Activated CD4-positive, alpha-beta T cell treated with anti-CD3 and anti-CD28 coated beads, Interleukin-2, amount 10 ng/mL, durations not matched to agents 24 days and 14 days (primary cell): ENCODE results near the gene SMIM14. TPM values are rescaled to one million over a fixed set of nuclear protein-coding genes. Genes with fewer than 3 reads are reported as not detected.
"Not testable (repeated sequence)": the region's sequence is repeated elsewhere in the genome, so short reads cannot be mapped to it uniquely, and the experiment has no call there.

ENCODE experiments used
- DNase-seq: peaks from one replicate; pipeline ENCODE4 v3.0.0; 2022
- H3K27ac Mint-ChIP-seq: one replicate; pipeline ENCODE4 v1.8.0; 2022; ENCODE audit warnings: mild to moderate bottlenecking, mixed read lengths
- H3K27me3 Mint-ChIP-seq: one replicate; pipeline ENCODE4 v1.8.0; 2022; ENCODE audit warnings: mixed read lengths
- H3K36me3 Mint-ChIP-seq: one replicate; pipeline ENCODE4 v1.8.0; 2022; ENCODE audit warnings: low read depth, mild to moderate bottlenecking, mixed read lengths
- H3K4me1 Mint-ChIP-seq: one replicate; pipeline ENCODE4 v1.8.0; 2021; ENCODE audit warnings: mixed read lengths
- H3K4me3 Mint-ChIP-seq: one replicate; pipeline ENCODE4 v1.8.0; 2022; ENCODE audit warnings: mild to moderate bottlenecking, moderate library complexity, mixed read lengths
- H3K9me3 Mint-ChIP-seq: one replicate; pipeline ENCODE4 v1.8.0; 2021; ENCODE audit warnings: mixed read lengths
- intact Hi-C: fragments of 100-400 bp; cut with micrococcal nuclease; formaldehyde crosslinking; loops from one replicate; pipeline ENCODE4 v1.15.1; 2023
- total RNA-seq: library from RNA; stranded (reverse); gene quantifications from 2 replicates; pipeline ENCODE4 v1.2.3, GENCODE V29; 2022

SMIM14 gene
- total RNA-seq, 1 donor from 2014 or later, result 1.0 TPM

DNA sequence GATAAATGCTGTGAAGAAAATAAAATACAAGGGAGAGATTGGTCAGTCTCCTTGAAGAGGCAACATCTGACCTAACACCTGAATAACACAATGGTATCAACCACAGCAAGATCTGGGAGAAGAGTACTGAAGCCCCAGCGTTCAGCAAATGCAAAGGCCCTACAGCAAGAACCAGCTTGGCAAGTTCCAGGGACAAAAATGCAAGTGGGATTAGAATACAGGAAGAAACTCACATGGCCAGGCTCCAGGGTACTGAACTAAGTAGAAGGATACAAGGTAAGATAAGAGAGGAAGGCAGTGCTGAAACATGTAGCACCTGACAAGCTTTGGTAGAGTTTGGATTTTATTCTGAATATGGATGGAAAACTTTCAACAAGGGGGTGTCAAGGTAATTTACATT is 3.6 kb downstream of the SMIM14 start:
- no peak overlapping the region for H3K27ac Mint-ChIP-seq
- peaks cover 18% of the 10 kb centered on the region for H3K27me3 Mint-ChIP-seq
- no peaks in the 10 kb centered on the region for H3K36me3 Mint-ChIP-seq
- no peak for DNase-seq
- H3K4me3 Mint-ChIP-seq, result no peak overlapping the region
- intact Hi-C loops, result loop anchor here (5.0 to 10.0 kb wide), 3 partner anchors 280 to 453 kb away; partner anchors contain the start of genes N4BP2 and WDR19
- H3K4me1 Mint-ChIP-seq, result peaks cover 27% of the 10 kb centered on the region
- no peaks in the 10 kb centered on the region for H3K9me3 Mint-ChIP-seq

- no peaks in the 10 kb centered on the region for H3K36me3 Mint-ChIP-seq
- H3K4me1 Mint-ChIP-seq, result peaks cover 1% of the 10 kb centered on the region
- no peaks in the 10 kb centered on the region for H3K9me3 Mint-ChIP-seq
- peaks cover 10% of the 10 kb centered on the region for H3K27me3 Mint-ChIP-seq
- intact Hi-C loops, result loop anchor here (10.0 kb wide), 1 partner anchor 277 kb away; no protein-coding TSS in a partner anchor
- DNase-seq, result no peak
- no peak overlapping the region for H3K27ac Mint-ChIP-seq
- no peak overlapping the region for H3K4me3 Mint-ChIP-seq
These were observed 7.0 kb downstream of the SMIM14 start for GRCh38 chr4:39631700-39632079.

DNA sequence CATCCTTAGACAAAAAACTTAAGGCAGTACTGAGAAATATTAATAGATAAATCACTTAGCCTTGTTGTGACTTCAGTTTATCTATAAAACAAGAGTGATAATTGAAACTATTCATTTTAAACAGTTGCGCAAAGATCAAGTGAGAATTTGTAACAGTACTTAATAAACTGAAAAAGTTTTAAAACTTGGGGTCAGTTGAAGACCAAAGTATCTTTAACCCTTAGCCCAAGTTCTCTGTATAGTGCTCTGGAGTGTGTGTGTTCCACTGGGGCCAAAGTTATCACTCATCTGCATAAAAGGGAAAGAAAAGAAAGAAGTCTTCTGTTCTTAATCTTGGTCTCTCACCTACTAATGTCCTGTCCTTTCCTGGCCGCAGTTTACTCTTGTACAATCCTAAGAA is 11.3 kb downstream of the SMIM14 start:
- H3K4me1 Mint-ChIP-seq, result no peaks in the 10 kb centered on the region
- no peaks in the 10 kb centered on the region for H3K27me3 Mint-ChIP-seq
- H3K4me3 Mint-ChIP-seq, result no peak overlapping the region
- no peak for DNase-seq
- no peaks in the 10 kb centered on the region for H3K9me3 Mint-ChIP-seq
- intact Hi-C loops, result no loop called here
- H3K36me3 Mint-ChIP-seq, result no peaks in the 10 kb centered on the region
- H3K27ac Mint-ChIP-seq, result no peak overlapping the region

DNA sequence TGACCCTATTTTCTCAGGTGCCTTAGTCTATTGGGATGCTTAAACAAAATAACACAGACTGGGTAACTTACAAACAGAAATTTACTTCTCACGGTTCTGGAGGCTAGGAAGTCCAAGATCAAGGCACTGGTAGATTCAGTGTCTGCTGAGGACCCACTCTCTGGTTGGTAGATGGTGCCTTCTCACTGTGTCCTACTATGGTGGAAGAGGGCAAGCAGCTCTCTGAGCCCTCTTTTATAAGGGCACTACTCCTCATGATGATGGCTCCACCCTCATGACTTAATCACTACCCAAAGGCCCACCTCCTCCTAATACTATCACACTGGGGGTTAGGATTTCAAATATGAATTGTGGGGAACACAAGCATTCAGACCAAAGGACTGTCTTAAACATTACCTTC is 11.8 kb downstream of the SMIM14 start:
- intact Hi-C loops, result no loop called here
- Mint-ChIP-seq H3K27ac (no peak overlapping the region), H3K27me3 (no peaks in the 10 kb centered on the region), H3K36me3 (no peaks in the 10 kb centered on the region), H3K4me1 (no peaks in the 10 kb centered on the region), H3K9me3 (no peaks in the 10 kb centered on the region), H3K4me3 (no peak overlapping the region)
- DNase-seq, result no peak

DNA sequence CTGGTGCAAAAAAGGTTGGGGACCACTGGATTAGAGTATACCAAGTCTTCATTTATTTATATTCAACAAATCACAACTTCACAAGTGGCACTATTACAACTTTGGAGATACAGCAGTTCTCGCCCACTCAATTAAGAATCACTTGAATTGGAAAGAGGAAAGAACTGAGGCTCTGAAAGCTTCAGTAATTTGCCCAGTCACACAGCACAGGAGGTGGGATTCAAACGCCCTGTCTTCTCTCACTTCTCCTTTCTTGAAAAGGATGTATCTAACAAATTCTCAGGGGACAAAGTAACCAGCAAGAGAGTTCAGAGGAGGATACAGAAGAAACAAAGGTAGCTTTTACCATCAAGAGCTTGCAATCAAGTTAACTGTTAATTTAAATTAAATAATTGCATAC is 12.4 kb downstream of the SMIM14 start:
- Mint-ChIP-seq H3K4me3 (no peak overlapping the region), H3K36me3 (no peaks in the 10 kb centered on the region), H3K4me1 (no peaks in the 10 kb centered on the region), H3K9me3 (no peaks in the 10 kb centered on the region), H3K27me3 (no peaks in the 10 kb centered on the region), H3K27ac (no peak overlapping the region)
- DNase-seq, result no peak
- intact Hi-C loops, result no loop called here

DNA sequence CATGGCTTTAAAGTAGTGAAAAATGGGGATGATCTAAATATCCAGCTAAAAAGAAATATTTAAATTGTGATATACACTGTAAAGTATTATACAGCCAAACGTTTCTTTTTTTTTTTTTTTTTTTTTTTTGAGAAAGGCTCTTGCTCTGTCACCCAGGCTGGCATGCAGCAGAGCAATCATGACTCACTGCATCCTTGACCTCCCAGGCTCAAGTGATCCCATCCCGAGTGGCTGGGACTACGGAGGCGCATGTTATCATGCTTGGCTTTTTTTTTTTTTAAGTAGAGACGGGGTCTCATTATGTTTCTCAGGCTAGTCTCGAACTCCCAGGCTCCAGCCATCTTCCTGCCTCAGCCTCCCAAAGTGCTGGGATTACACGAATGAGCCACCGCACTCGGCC is 17.1 kb downstream of the SMIM14 start:
- intact Hi-C loops, result no loop called here
- no peaks in the 10 kb centered on the region for H3K36me3 Mint-ChIP-seq
- no peaks in the 10 kb centered on the region for H3K4me1 Mint-ChIP-seq
- DNase-seq, result no peak
- no peaks in the 10 kb centered on the region for H3K9me3 Mint-ChIP-seq
- H3K27ac Mint-ChIP-seq, result no peak overlapping the region
- H3K27me3 Mint-ChIP-seq, result peaks cover 2% of the 10 kb centered on the region
- no peak overlapping the region for H3K4me3 Mint-ChIP-seq

GRCh38 chr4:39620551-39621313 is 17.9 kb downstream of the SMIM14 start:
- peaks cover 2% of the 10 kb centered on the region for H3K27me3 Mint-ChIP-seq
- H3K4me1 Mint-ChIP-seq, result no peaks in the 10 kb centered on the region
- no peak overlapping the region for H3K4me3 Mint-ChIP-seq
- no peak overlapping the region for H3K27ac Mint-ChIP-seq
- intact Hi-C loops, result no loop called here
- no peak for DNase-seq
- H3K9me3 Mint-ChIP-seq, result no peaks in the 10 kb centered on the region
- H3K36me3 Mint-ChIP-seq, result no peaks in the 10 kb centered on the region

GRCh38 chr4:39617534-39617933 is 21.1 kb downstream of the SMIM14 start:
- Mint-ChIP-seq H3K4me3 (no peak overlapping the region), H3K36me3 (no peaks in the 10 kb centered on the region), H3K27me3 (peaks cover 2% of the 10 kb centered on the region), H3K4me1 (peaks cover 4% of the 10 kb centered on the region), H3K9me3 (no peaks in the 10 kb centered on the region), H3K27ac (no peak overlapping the region)
- intact Hi-C loops, result no loop called here
- no peak for DNase-seq

GRCh38 chr4:39616651-39617050 is 22.0 kb downstream of the SMIM14 start:
- H3K9me3 Mint-ChIP-seq, result no peaks in the 10 kb centered on the region
- peaks cover 2% of the 10 kb centered on the region for H3K27me3 Mint-ChIP-seq
- no peak overlapping the region for H3K27ac Mint-ChIP-seq
- intact Hi-C loops, result no loop called here
- H3K36me3 Mint-ChIP-seq, result no peaks in the 10 kb centered on the region
- DNase-seq, result no peak
- peaks cover 4% of the 10 kb centered on the region for H3K4me1 Mint-ChIP-seq
- H3K4me3 Mint-ChIP-seq, result no peak overlapping the region

GRCh38 chr4:39616112-39616511 is 22.6 kb downstream of the SMIM14 start:
- H3K4me1 Mint-ChIP-seq, DNase-seq, H3K27ac Mint-ChIP-seq, H3K27me3 Mint-ChIP-seq, H3K36me3 Mint-ChIP-seq, H3K4me3 Mint-ChIP-seq, intact Hi-C loops, H3K9me3 Mint-ChIP-seq: not testable (repeated sequence)

- intact Hi-C loops, result no loop called here
These were observed 24.0 kb downstream of the SMIM14 start for GRCh38 chr4:39614487-39615162.

DNA sequence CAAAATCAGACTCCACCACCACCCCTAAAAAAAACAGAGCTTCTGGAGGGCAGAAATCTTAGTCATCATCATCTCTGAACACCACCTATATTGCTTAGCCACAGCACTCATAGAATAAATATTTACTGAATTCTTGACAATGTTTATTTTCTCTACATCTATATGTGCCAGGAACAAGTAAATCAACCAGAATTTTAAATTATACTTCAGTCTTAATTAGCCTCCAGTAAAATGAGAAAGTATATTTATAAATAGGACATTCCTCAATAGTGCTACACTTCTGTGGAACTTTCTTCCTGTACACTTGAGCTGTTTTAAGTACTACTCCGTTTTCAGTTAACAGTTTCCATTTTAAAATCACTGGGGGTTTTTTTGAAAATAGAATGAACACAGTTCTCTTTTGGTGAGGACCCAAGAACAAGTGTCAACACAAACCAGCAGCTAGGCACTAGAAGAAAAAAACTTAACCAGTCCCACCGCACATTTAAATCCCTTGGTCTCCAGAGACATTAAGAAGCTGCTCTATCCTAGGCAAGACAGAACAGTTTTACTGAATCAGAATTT is 25.5 kb downstream of the SMIM14 start:
- Mint-ChIP-seq H3K9me3 (no peaks in the 10 kb centered on the region), H3K27ac (no peak overlapping the region), H3K4me3 (no peak overlapping the region), H3K27me3 (peaks cover 2% of the 10 kb centered on the region), H3K36me3 (no peaks in the 10 kb centered on the region), H3K4me1 (peaks cover 7% of the 10 kb centered on the region)
- DNase-seq, result no peak
- intact Hi-C loops, result no loop called here

More at GRCh38 chr4:39614487-39615162, 24.0 kb downstream of the SMIM14 start:
- peaks cover 4% of the 10 kb centered on the region for H3K4me1 Mint-ChIP-seq
- DNase-seq, result no peak
- H3K4me3 Mint-ChIP-seq, result no peak overlapping the region
- no peaks in the 10 kb centered on the region for H3K9me3 Mint-ChIP-seq
- no peak overlapping the region for H3K27ac Mint-ChIP-seq
- peaks cover 2% of the 10 kb centered on the region for H3K27me3 Mint-ChIP-seq
- H3K36me3 Mint-ChIP-seq, result no peaks in the 10 kb centered on the region

- H3K27ac Mint-ChIP-seq, result no peak overlapping the region
- no peaks in the 10 kb centered on the region for H3K27me3 Mint-ChIP-seq
- no peak for DNase-seq
- no peak overlapping the region for H3K4me3 Mint-ChIP-seq
- peaks cover 5% of the 10 kb centered on the region for H3K4me1 Mint-ChIP-seq
- H3K9me3 Mint-ChIP-seq, result peaks cover 5% of the 10 kb centered on the region
- intact Hi-C loops, result no loop called here
- no peaks in the 10 kb centered on the region for H3K36me3 Mint-ChIP-seq
These were observed 29.2 kb downstream of the SMIM14 start for GRCh38 chr4:39609454-39609931.

- Mint-ChIP-seq H3K36me3 (no peaks in the 10 kb centered on the region), H3K27ac (no peak overlapping the region), H3K9me3 (peaks cover 5% of the 10 kb centered on the region), H3K4me3 (no peak overlapping the region), H3K27me3 (no peaks in the 10 kb centered on the region), H3K4me1 (peaks cover 5% of the 10 kb centered on the region)
- no peak for DNase-seq
- intact Hi-C loops, result no loop called here
These were observed 30.2 kb downstream of the SMIM14 start for GRCh38 chr4:39608451-39608850.
